ENCODE results near the gene PNLIP. TPM values are rescaled to one million over a fixed set of nuclear protein-coding genes. Genes with fewer than 3 reads are reported as not detected.

Gene PNLIP
- polyA plus RNA-seq, 2 of the 4 experiments (the other 2 are of a cell fraction), result not detected

DNA sequence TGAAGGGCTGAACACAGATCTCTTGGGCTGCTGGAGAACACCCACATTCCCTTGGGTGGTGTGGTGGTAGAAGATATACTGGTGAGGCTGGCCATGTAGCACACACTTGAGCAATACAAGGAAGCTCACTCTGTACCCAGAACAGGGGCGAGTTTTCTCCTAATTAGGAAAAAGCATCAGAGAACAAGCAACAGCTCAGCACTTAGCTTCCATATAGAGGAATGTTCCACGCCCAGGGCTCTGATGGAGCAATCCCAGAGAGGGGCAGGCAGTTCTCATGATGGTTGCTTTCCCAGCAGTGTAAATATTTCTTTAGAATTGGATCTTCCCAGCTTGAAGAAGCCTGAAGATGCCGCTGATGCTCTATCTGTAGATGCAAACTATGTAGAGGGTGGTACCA is 21.0 kb upstream of the PNLIP start:
- Histone ChIP-seq H3K4me1 (no peaks in the 10 kb centered on the region), H3K4me3 (no peak overlapping the region), H3K4me2 (no peak overlapping the region), H3K9me3 (no peaks in the 10 kb centered on the region), H3K27ac (no peak overlapping the region)
- TF ChIP-seq, protein P1, sequence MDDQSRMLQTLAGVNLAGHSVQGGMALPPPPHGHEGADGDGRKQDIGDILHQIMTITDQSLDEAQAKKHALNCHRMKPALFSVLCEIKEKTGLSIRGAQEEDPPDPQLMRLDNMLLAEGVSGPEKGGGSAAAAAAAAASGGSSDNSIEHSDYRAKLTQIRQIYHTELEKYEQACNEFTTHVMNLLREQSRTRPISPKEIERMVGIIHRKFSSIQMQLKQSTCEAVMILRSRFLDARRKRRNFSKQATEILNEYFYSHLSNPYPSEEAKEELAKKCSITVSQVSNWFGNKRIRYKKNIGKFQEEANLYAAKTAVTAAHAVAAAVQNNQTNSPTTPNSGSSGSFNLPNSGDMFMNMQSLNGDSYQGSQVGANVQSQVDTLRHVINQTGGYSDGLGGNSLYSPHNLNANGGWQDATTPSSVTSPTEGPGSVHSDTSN (IDR thresholded peaks at IDR 0.05), result no peak
- no peak for TF ChIP-seq HOXA7 (CRISPR knock-in tag; IDR thresholded peaks at IDR 0.05)
- TF ChIP-seq SREBF2 (IDR thresholded peaks at IDR 0.05), result no peak
- TF ChIP-seq, protein P2, sequence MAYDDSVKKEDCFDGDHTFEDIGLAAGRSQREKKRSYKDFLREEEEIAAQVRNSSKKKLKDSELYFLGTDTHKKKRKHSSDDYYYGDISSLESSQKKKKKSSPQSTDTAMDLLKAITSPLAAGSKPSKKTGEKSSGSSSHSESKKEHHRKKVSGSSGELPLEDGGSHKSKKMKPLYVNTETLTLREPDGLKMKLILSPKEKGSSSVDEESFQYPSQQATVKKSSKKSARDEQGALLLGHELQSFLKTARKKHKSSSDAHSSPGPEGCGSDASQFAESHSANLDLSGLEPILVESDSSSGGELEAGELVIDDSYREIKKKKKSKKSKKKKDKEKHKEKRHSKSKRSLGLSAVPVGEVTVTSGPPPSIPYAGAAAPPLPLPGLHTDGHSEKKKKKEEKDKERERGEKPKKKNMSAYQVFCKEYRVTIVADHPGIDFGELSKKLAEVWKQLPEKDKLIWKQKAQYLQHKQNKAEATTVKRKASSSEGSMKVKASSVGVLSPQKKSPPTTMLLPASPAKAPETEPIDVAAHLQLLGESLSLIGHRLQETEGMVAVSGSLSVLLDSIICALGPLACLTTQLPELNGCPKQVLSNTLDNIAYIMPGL (CRISPR knock-in tag; IDR thresholded peaks at IDR 0.05; ENCODE audit: borderline replicate concordance), result no peak
- TF ChIP-seq, protein P3, sequence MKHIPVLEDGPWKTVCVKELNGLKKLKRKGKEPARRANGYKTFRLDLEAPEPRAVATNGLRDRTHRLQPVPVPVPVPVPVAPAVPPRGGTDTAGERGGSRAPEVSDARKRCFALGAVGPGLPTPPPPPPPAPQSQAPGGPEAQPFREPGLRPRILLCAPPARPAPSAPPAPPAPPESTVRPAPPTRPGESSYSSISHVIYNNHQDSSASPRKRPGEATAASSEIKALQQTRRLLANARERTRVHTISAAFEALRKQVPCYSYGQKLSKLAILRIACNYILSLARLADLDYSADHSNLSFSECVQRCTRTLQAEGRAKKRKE (CRISPR knock-in tag; IDR thresholded peaks at IDR 0.05; ENCODE audit: low read depth), result no peak
- TF ChIP-seq EP300 (IDR thresholded peaks at IDR 0.05), result no peak
- TF ChIP-seq ZC3H11A (IDR thresholded peaks at IDR 0.05), result no peak
- CTCF ChIA-PET, result interaction anchor here (0.7 to 1.1 kb wide), 4 partner anchors 11 to 263 kb away, joined by 3 to 4 read pairs (median 3); no protein-coding TSS in a partner anchor
- no peak for FAIRE-seq
- POLR2A ChIA-PET, result no interaction called here
- WGBS (ENCODE audit: missing lambda C conversion rate), result 9% methylated on average over 3 of the region's 3 CpGs
- DNase-seq (ENCODE audit: low read depth in 1 of 2, low spot score in 1 of 2), result no peak
- peak in 1 of 2 experiments; percentile 16; a peak in 1 of 6 replicates for ATAC-seq

DNA sequence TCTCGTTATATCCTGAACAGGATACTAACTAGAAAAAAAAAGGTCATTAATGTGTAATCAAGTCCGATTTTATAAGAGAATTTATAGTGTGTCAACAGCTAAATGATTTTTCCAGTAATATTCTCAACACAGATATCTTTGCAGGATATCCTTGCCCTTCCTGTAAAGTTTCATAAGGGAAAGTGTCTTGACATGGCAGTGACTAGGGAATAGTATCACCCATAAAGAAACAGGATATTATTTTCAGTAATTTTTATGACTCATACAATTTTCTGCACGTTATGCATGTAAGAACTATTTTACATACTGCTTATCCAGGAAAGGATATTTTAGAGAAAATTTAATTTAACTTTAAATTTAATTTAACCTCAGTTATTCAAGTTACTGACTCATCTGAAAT is 19.5 kb upstream of the PNLIP start:
- WGBS (ENCODE audit: missing lambda C conversion rate), result 3% methylated on average over 3 of the region's 3 CpGs
- DNase-seq (ENCODE audit: low read depth in 1 of 2, low spot score in 1 of 2) (no peak), ATAC-seq (no peak), FAIRE-seq (no peak)
- ChIA-PET POLR2A (no interaction called here), CTCF (interaction anchor here (1.3 kb wide), 1 partner anchor 10 kb away, joined by 3 read pairs; no protein-coding TSS in a partner anchor)
- Histone ChIP-seq H3K4me1 (no peaks in the 10 kb centered on the region), H3K27ac (no peak overlapping the region), H3K9me3 (no peaks in the 10 kb centered on the region), H3K4me3 (no peak overlapping the region), H3K4me2 (no peak overlapping the region)
- TF ChIP-seq, protein P4, sequence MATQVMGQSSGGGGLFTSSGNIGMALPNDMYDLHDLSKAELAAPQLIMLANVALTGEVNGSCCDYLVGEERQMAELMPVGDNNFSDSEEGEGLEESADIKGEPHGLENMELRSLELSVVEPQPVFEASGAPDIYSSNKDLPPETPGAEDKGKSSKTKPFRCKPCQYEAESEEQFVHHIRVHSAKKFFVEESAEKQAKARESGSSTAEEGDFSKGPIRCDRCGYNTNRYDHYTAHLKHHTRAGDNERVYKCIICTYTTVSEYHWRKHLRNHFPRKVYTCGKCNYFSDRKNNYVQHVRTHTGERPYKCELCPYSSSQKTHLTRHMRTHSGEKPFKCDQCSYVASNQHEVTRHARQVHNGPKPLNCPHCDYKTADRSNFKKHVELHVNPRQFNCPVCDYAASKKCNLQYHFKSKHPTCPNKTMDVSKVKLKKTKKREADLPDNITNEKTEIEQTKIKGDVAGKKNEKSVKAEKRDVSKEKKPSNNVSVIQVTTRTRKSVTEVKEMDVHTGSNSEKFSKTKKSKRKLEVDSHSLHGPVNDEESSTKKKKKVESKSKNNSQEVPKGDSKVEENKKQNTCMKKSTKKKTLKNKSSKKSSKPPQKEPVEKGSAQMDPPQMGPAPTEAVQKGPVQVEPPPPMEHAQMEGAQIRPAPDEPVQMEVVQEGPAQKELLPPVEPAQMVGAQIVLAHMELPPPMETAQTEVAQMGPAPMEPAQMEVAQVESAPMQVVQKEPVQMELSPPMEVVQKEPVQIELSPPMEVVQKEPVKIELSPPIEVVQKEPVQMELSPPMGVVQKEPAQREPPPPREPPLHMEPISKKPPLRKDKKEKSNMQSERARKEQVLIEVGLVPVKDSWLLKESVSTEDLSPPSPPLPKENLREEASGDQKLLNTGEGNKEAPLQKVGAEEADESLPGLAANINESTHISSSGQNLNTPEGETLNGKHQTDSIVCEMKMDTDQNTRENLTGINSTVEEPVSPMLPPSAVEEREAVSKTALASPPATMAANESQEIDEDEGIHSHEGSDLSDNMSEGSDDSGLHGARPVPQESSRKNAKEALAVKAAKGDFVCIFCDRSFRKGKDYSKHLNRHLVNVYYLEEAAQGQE (IDR thresholded peaks at IDR 0.05), result no peak
- TF ChIP-seq ZSCAN20 (CRISPR knock-in tag; IDR thresholded peaks at IDR 0.05), result no peak

DNA sequence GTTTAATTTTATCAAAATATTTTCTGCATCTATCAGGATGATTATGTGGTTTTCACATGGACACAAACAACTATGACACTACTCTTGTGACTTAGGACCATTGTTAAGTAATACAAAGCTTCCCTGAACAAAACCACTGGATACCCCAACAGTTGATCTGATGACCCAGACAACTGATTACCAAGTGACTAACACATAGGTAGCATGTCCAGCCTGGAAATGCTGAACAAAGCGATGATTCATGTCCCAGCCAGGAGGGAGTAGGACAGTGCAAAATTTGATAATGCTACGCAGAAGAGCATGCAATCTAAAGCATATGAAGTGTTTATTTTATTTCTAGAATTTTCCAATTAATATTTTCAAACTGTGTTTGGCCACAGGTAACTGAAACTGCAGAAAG is 8.9 kb upstream of the PNLIP start:
- ChIA-PET CTCF (interaction anchor here (1.1 kb wide), 1 partner anchor 10 kb away, joined by 3 read pairs; no protein-coding TSS in a partner anchor), POLR2A (interaction anchor here (0.6 kb wide), 1 partner anchor 97 kb away, joined by 3 read pairs; no protein-coding TSS in a partner anchor)
- no peak for DNase-seq (ENCODE audit: low read depth in 1 of 2, low spot score in 1 of 2)
- WGBS (ENCODE audit: missing lambda C conversion rate), result 4% methylated on average over 2 of the region's 2 CpGs
- Histone ChIP-seq H3K27ac (no peak overlapping the region), H3K4me2 (no peak overlapping the region), H3K9me3 (no peaks in the 10 kb centered on the region), H3K4me1 (no peaks in the 10 kb centered on the region), H3K4me3 (no peak overlapping the region)
- no peak for ATAC-seq
- no peak for FAIRE-seq
- no peak for TF ChIP-seq SMC3 (IDR thresholded peaks at IDR 0.05)
- no peak for TF ChIP-seq HOXA7 (CRISPR knock-in tag; IDR thresholded peaks at IDR 0.05)
- TF ChIP-seq, protein P5, sequence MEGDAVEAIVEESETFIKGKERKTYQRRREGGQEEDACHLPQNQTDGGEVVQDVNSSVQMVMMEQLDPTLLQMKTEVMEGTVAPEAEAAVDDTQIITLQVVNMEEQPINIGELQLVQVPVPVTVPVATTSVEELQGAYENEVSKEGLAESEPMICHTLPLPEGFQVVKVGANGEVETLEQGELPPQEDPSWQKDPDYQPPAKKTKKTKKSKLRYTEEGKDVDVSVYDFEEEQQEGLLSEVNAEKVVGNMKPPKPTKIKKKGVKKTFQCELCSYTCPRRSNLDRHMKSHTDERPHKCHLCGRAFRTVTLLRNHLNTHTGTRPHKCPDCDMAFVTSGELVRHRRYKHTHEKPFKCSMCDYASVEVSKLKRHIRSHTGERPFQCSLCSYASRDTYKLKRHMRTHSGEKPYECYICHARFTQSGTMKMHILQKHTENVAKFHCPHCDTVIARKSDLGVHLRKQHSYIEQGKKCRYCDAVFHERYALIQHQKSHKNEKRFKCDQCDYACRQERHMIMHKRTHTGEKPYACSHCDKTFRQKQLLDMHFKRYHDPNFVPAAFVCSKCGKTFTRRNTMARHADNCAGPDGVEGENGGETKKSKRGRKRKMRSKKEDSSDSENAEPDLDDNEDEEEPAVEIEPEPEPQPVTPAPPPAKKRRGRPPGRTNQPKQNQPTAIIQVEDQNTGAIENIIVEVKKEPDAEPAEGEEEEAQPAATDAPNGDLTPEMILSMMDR (IDR thresholded peaks at IDR 0.05), result no peak
- TF ChIP-seq FOXS1 (CRISPR knock-in tag; IDR thresholded peaks at IDR 0.05), result no peak
- no peak for TF ChIP-seq FOSL2 (IDR thresholded peaks at IDR 0.05)
- TF ChIP-seq FOSL2 (CRISPR knock-in tag; IDR thresholded peaks at IDR 0.05), result no peak
- no peak for TF ChIP-seq MYC (IDR thresholded peaks at IDR 0.05; ENCODE audit: borderline replicate concordance, low read length)
- TF ChIP-seq HOXB5 (CRISPR knock-in tag; IDR thresholded peaks at IDR 0.05), result no peak
- no peak for TF ChIP-seq ZNF302 (CRISPR knock-in tag; IDR thresholded peaks at IDR 0.05)
- TF ChIP-seq, protein P6, sequence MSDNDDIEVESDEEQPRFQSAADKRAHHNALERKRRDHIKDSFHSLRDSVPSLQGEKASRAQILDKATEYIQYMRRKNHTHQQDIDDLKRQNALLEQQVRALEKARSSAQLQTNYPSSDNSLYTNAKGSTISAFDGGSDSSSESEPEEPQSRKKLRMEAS (IDR thresholded peaks at IDR 0.05), result no peak
- TF ChIP-seq NR3C1 (IDR thresholded peaks at IDR 0.05), result no peak
- TF ChIP-seq NFE2L2 (conservative IDR thresholded peaks at IDR 0.05; ENCODE audit: low read length), result no peak
- TF ChIP-seq HDAC2 (IDR thresholded peaks at IDR 0.05), result no peak
- TF ChIP-seq TFCP2L1 (CRISPR knock-in tag; IDR thresholded peaks at IDR 0.05), result no peak
- TF ChIP-seq, protein P7, sequence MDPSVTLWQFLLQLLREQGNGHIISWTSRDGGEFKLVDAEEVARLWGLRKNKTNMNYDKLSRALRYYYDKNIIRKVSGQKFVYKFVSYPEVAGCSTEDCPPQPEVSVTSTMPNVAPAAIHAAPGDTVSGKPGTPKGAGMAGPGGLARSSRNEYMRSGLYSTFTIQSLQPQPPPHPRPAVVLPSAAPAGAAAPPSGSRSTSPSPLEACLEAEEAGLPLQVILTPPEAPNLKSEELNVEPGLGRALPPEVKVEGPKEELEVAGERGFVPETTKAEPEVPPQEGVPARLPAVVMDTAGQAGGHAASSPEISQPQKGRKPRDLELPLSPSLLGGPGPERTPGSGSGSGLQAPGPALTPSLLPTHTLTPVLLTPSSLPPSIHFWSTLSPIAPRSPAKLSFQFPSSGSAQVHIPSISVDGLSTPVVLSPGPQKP (IDR thresholded peaks at IDR 0.05; ENCODE audit: low read depth, low read length), result no peak
- TF ChIP-seq CEBPB (IDR thresholded peaks at IDR 0.05), result no peak
- no peak for TF ChIP-seq RCOR1 (IDR thresholded peaks at IDR 0.05; ENCODE audit: low read depth, low read length)

Measured in A549 (cell line).